ENCODE results near the gene NKPD1. TPM values are rescaled to one million over a fixed set of nuclear protein-coding genes. Genes with fewer than 3 reads are reported as not detected.
A peak's percentile ranks its signal among the peaks of the same experiment; 100 is the strongest.

NKPD1 gene
- total RNA-seq, 1 donor from 2014 or later = 0.35 TPM

- Mint-ChIP-seq H3K27me3 (ENCODE audit: unreplicated experiment) (no peaks in the 10 kb centered on the region), H3K27ac (ENCODE audit: unreplicated experiment) (no peak overlapping the region), H3K4me3 (ENCODE audit: unreplicated experiment) (no peak overlapping the region), H3K4me1 (ENCODE audit: unreplicated experiment) (peaks cover 14% of the 10 kb centered on the region), H3K36me3 (ENCODE audit: unreplicated experiment) (no peaks in the 10 kb centered on the region), H3K9me3 (ENCODE audit: unreplicated experiment) (no peaks in the 10 kb centered on the region)
- TF ChIP-seq, protein P1, sequence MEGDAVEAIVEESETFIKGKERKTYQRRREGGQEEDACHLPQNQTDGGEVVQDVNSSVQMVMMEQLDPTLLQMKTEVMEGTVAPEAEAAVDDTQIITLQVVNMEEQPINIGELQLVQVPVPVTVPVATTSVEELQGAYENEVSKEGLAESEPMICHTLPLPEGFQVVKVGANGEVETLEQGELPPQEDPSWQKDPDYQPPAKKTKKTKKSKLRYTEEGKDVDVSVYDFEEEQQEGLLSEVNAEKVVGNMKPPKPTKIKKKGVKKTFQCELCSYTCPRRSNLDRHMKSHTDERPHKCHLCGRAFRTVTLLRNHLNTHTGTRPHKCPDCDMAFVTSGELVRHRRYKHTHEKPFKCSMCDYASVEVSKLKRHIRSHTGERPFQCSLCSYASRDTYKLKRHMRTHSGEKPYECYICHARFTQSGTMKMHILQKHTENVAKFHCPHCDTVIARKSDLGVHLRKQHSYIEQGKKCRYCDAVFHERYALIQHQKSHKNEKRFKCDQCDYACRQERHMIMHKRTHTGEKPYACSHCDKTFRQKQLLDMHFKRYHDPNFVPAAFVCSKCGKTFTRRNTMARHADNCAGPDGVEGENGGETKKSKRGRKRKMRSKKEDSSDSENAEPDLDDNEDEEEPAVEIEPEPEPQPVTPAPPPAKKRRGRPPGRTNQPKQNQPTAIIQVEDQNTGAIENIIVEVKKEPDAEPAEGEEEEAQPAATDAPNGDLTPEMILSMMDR (IDR thresholded peaks at IDR 0.05) = no peak
- DNase-seq (ENCODE audit: extremely low spot score, unreplicated experiment) = no peak
Measured at GRCh38 chr19:45135176-45135885, 25.5 kb downstream of the NKPD1 start.

DNA sequence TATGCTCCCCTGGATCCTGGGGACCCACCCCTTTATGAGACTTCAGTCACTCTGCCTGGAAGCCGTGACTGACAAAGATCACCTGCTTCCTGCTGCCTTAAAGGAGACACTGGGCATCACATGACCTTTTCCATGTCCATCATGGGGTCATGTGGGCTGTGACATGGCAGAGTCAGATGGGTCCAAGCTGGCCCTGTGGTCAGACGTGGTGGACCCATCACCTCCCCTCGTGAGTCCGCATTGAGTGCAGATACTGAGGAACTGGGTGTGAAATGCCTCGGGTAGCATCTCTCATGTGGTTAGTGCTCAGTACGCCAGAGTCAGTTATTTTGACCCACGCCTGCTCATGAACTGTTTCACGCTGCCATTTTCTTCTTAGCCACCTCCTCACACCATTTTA lies 27.1 kb downstream of the NKPD1 start:
- Mint-ChIP-seq H3K4me3 (ENCODE audit: unreplicated experiment) (no peak overlapping the region), H3K27ac (ENCODE audit: unreplicated experiment) (no peak overlapping the region), H3K36me3 (ENCODE audit: unreplicated experiment) (no peaks in the 10 kb centered on the region), H3K4me1 (ENCODE audit: unreplicated experiment) (peaks cover 16% of the 10 kb centered on the region), H3K9me3 (ENCODE audit: unreplicated experiment) (no peaks in the 10 kb centered on the region), H3K27me3 (ENCODE audit: unreplicated experiment) (no peaks in the 10 kb centered on the region)
- no peak for DNase-seq (ENCODE audit: extremely low spot score, unreplicated experiment)
- TF ChIP-seq, protein P1 (IDR thresholded peaks at IDR 0.05) = no peak

- TF ChIP-seq, protein P1 (IDR thresholded peaks at IDR 0.05) = no peak
- Mint-ChIP-seq H3K36me3 (ENCODE audit: unreplicated experiment) (no peaks in the 10 kb centered on the region), H3K9me3 (ENCODE audit: unreplicated experiment) (no peaks in the 10 kb centered on the region), H3K4me3 (ENCODE audit: unreplicated experiment) (no peak overlapping the region), H3K27me3 (ENCODE audit: unreplicated experiment) (no peaks in the 10 kb centered on the region), H3K4me1 (ENCODE audit: unreplicated experiment) (peaks cover 13% of the 10 kb centered on the region), H3K27ac (ENCODE audit: unreplicated experiment) (peak overlapping the region; percentile 41)
- no peak for DNase-seq (ENCODE audit: extremely low spot score, unreplicated experiment)
Measured at GRCh38 chr19:45130888-45131615, 29.7 kb downstream of the NKPD1 start.

DNA sequence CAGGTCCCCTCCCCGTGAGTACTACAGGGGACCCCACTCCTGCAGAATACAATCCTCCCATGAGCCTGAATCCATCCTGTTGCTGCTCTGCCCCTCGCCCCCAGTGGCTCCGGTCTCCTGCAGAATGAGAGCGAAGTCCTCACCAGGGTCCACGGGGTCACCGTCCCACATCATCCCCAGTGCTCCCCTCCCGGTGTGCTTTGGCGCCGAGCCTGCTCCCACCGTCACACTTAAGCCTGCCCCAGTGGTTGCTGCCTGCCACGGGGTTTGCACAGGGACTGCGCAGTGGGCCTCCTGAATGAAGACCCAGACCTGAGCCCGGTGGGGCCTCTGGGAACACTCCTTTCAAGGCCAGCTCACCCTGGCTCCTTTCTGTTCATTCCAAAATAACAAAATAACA lies 30.5 kb downstream of the NKPD1 start:
- Mint-ChIP-seq H3K36me3 (ENCODE audit: unreplicated experiment) (no peaks in the 10 kb centered on the region), H3K9me3 (ENCODE audit: unreplicated experiment) (no peaks in the 10 kb centered on the region), H3K27ac (ENCODE audit: unreplicated experiment) (peak overlapping the region; percentile 41), H3K4me3 (ENCODE audit: unreplicated experiment) (no peak overlapping the region), H3K27me3 (ENCODE audit: unreplicated experiment) (no peaks in the 10 kb centered on the region), H3K4me1 (ENCODE audit: unreplicated experiment) (peaks cover 13% of the 10 kb centered on the region)
- TF ChIP-seq, protein P1 (IDR thresholded peaks at IDR 0.05) = no peak
- no peak for DNase-seq (ENCODE audit: extremely low spot score, unreplicated experiment)

GRCh38 chr19:45128806-45129205 lies 32.0 kb downstream of the NKPD1 start:
- DNase-seq (ENCODE audit: extremely low spot score, unreplicated experiment) = no peak
- no peaks in the 10 kb centered on the region for H3K36me3 Mint-ChIP-seq (ENCODE audit: unreplicated experiment)
- no peak overlapping the region for H3K27ac Mint-ChIP-seq (ENCODE audit: unreplicated experiment)
- TF ChIP-seq, protein P1 (IDR thresholded peaks at IDR 0.05) = no peak
- H3K27me3 Mint-ChIP-seq (ENCODE audit: unreplicated experiment) = no peaks in the 10 kb centered on the region
- H3K4me1 Mint-ChIP-seq (ENCODE audit: unreplicated experiment) = peaks cover 21% of the 10 kb centered on the region
- no peaks in the 10 kb centered on the region for H3K9me3 Mint-ChIP-seq (ENCODE audit: unreplicated experiment)
- H3K4me3 Mint-ChIP-seq (ENCODE audit: unreplicated experiment) = no peak overlapping the region

All from osteocyte (in vitro differentiated cells).